Measurements from ENCODE around the gene STRN. TPM values are rescaled to one million over a fixed set of nuclear protein-coding genes. Genes with fewer than 3 reads are reported as not detected.

The STRN gene
- total RNA-seq, 2 experiments from 2014 or later, result 16.1 to 32.6 TPM

GRCh38 chr2:36975306-36975705, 9.0 kb upstream of the STRN start:
- no TSS peak for BruUV-seq (replicated peaks)
- Histone ChIP-seq H3K27ac (ENCODE audit: low read depth, low read length, poor library complexity, severe bottlenecking) (no peak overlapping the region), H3K9me3 (ENCODE audit: low read length) (no peaks in the 10 kb centered on the region), H2AFZ (ENCODE audit: low read length) (no peak overlapping the region), H3K4me2 (ENCODE audit: low read length) (no peak overlapping the region), H3K4me3 (ENCODE audit: low read depth, low read length, poor library complexity, severe bottlenecking) (no peak overlapping the region), H4K20me1 (ENCODE audit: insufficient read depth, low read length) (no peaks in the 10 kb centered on the region), H3K9me2 (ENCODE audit: insufficient read depth, low read length) (no peaks in the 10 kb centered on the region), H3K79me2 (ENCODE audit: insufficient read depth, low read depth, low read length) (no peaks in the 10 kb centered on the region), H3K36me3 (ENCODE audit: insufficient read depth, low read length) (peaks cover 10% of the 10 kb centered on the region; the same call in 1 of the 2 replicates), H3K4me1 (ENCODE audit: insufficient read depth, low read length, poor library complexity, severe bottlenecking) (no peaks in the 10 kb centered on the region)
- ChIA-PET CTCF (ENCODE audit: unreplicated experiment) (no interaction called here), POLR2A (interaction anchor here (0.7 to 1.0 kb wide), 3 partner anchors 9 to 489 kb away, joined by 3 read pairs; partner anchors contain the start of gene STRN)
- intact Hi-C loops (cut with micrococcal nuclease; ENCODE audit: unreplicated experiment), result no loop called here
- no peak for TF ChIP-seq CTCF (conservative IDR thresholded peaks at IDR 0.05; ENCODE audit: low read length)
- TF ChIP-seq EZH2phosphoT487 (IDR thresholded peaks at IDR 0.05; ENCODE audit: borderline replicate concordance, low read depth, low read length), result no peak
- DNase-seq (ENCODE audit: low spot score), result no peak

- H3K4me1 ChIP-seq (ENCODE audit: insufficient read depth, low read length, poor library complexity, severe bottlenecking), result peaks cover 3% of the 10 kb centered on the region
- H3K36me3 ChIP-seq (ENCODE audit: insufficient read depth, low read length), result no peaks in the 10 kb centered on the region
- H3K4me3 ChIP-seq (ENCODE audit: low read depth, low read length, poor library complexity, severe bottlenecking), result no peak overlapping the region
- CTCF ChIA-PET (ENCODE audit: unreplicated experiment), result no interaction called here
- no peaks in the 10 kb centered on the region for H4K20me1 ChIP-seq (ENCODE audit: insufficient read depth, low read length)
- no peak for DNase-seq (ENCODE audit: low spot score)
- H3K9me2 ChIP-seq (ENCODE audit: insufficient read depth, low read length), result no peaks in the 10 kb centered on the region
- intact Hi-C loops (cut with micrococcal nuclease; ENCODE audit: unreplicated experiment), result no loop called here
- no TSS peak for BruUV-seq (replicated peaks)
- no peak for TF ChIP-seq EZH2phosphoT487 (IDR thresholded peaks at IDR 0.05; ENCODE audit: borderline replicate concordance, low read depth, low read length)
- no peak for TF ChIP-seq CTCF (conservative IDR thresholded peaks at IDR 0.05; ENCODE audit: low read length)
- H2AFZ ChIP-seq (ENCODE audit: low read length), result no peak overlapping the region
- no peaks in the 10 kb centered on the region for H3K79me2 ChIP-seq (ENCODE audit: insufficient read depth, low read depth, low read length)
- no peak overlapping the region for H3K4me2 ChIP-seq (ENCODE audit: low read length)
- no peaks in the 10 kb centered on the region for H3K9me3 ChIP-seq (ENCODE audit: low read length)
- POLR2A ChIA-PET, result interaction anchor here (0.9 kb wide), 1 partner anchor 14 kb away, joined by 3 read pairs; no protein-coding TSS in a partner anchor
- no peak overlapping the region for H3K27ac ChIP-seq (ENCODE audit: low read depth, low read length, poor library complexity, severe bottlenecking)
These were observed 7.0 kb upstream of the STRN start for GRCh38 chr2:36973320-36973719.

- Histone ChIP-seq H3K36me3 (ENCODE audit: insufficient read depth, low read length) (no peaks in the 10 kb centered on the region), H4K20me1 (ENCODE audit: insufficient read depth, low read length) (no peaks in the 10 kb centered on the region), H3K9me2 (ENCODE audit: insufficient read depth, low read length) (no peaks in the 10 kb centered on the region), H2AFZ (ENCODE audit: low read length) (no peak overlapping the region), H3K27ac (ENCODE audit: low read depth, low read length, poor library complexity, severe bottlenecking) (no peak overlapping the region), H3K9me3 (ENCODE audit: low read length) (no peaks in the 10 kb centered on the region), H3K79me2 (ENCODE audit: insufficient read depth, low read depth, low read length) (no peaks in the 10 kb centered on the region), H3K4me2 (ENCODE audit: low read length) (no peak overlapping the region), H3K4me1 (ENCODE audit: insufficient read depth, low read length, poor library complexity, severe bottlenecking) (peaks cover 17% of the 10 kb centered on the region), H3K4me3 (ENCODE audit: low read depth, low read length, poor library complexity, severe bottlenecking) (no peak overlapping the region)
- ChIA-PET CTCF (ENCODE audit: unreplicated experiment) (no interaction called here), POLR2A (no interaction called here)
- no TSS peak for BruUV-seq (replicated peaks)
- intact Hi-C loops (cut with micrococcal nuclease; ENCODE audit: unreplicated experiment), result no loop called here
- DNase-seq (ENCODE audit: low spot score), result no peak
- no peak for TF ChIP-seq CTCF (conservative IDR thresholded peaks at IDR 0.05; ENCODE audit: low read length)
- TF ChIP-seq EZH2phosphoT487 (IDR thresholded peaks at IDR 0.05; ENCODE audit: borderline replicate concordance, low read depth, low read length), result no peak
These were observed 5.7 kb upstream of the STRN start for GRCh38 chr2:36971990-36972389.
